T-helper 2 cell (primary cell): ENCODE measurements around the gene AKAP9.
"Not testable (repeated sequence)": the region's sequence is repeated elsewhere in the genome, so short reads cannot be mapped to it uniquely, and the experiment has no call there.

Experiments
- DNase-seq, 5 experiments: peaks; one replicate each; pipeline versions ENCODE4 v3.0.0 to v3.0.0-alpha.2; 2012 to 2022

Gene AKAP9

DNA sequence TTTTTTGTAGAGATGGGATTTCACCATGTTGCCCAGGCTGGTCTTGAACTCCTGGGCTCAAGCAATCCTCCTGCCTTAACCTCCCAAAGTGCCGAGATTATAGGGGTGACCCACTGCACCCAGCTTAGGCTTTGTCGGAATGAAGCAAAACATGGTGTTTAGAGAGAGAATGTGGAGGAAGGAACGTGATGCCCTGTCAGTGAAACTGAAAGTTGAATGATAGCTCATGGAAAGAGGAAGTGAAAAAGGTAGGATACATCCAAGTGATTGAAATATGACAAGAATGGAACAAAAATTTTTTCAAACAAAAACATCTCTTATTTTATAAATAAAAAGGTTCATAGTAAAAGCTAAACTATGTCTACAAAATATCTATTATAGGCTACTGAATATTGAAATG lies 5.9 kb downstream of the AKAP9 start:
- no peak for DNase-seq

DNA sequence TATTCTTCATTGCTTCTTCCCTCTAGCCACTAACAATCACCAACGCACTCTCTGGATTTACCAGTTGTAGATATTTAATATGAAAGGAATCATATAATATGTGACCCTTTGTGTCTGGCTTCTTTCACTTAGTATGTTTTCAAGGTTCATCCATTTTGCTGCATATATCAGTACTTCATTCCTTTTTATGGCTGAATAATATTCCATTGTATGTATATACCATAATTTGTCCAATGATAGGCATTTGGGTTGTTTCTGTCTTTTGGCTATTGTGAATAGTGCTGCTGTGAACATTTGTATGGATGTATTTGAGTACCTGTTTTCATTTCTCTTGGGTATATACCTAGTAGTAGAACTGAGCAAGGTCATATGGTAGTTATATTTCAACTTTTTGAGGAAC lies 7.3 kb downstream of the AKAP9 start:
- DNase-seq: no peak

DNA sequence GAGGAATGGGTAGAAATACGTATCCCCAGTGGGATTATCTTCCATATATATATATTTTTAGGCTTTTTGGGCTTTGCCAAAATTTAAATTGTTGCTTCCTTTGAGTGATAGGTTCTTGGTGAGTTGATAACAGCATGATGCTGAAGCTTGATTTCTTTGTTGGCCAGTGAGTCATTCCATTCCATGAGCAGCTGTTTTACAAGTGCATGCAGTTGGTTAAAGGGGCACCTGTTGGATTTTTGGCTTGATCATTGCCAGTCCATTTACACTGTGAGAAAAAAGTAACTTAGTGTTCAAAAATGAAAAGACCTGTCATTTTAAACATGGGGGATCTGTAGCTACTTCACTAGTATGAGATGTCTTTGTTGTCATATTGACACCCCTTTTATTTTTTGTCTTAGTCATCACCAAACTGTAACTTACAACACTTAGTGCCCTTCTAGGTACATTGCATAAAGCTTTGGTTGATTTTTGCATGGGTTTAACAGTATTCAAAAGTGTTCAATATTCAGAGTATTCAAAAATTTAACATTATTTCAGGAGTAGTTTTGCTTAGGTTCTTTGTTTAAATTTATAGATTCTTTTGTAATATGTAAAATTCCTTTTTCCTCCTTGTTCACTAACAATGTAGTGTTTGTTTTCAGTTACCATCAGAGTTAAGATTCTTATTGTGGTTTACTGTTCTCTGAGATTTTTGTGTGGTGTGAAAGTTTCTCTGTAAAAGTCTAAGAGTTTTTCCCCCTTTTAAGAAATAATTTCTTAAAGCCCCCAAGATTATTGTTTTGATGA lies 8.8 kb downstream of the AKAP9 start:
- peak in 1 of 5 experiments; percentile 69 for DNase-seq

DNA sequence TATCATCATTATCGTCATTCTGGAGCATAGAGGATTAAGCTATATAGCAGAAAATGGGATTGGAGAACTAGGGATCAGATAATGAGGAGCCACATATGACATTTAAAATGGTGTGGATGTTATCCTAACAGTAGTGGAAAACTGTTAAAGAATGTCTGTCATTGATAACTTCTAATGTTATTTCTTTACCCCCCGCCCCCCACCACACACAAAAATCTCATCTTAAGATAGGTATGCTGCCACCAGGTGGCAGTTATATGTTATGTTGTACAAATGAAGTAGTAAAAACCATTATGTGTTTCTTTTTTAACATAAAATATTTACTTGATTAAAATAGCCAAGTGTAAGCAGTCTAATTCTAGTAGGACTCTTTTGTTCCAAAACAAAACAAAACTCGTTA lies 13.0 kb downstream of the AKAP9 start:
- peak in 1 of 5 experiments; percentile 58 for DNase-seq

DNA sequence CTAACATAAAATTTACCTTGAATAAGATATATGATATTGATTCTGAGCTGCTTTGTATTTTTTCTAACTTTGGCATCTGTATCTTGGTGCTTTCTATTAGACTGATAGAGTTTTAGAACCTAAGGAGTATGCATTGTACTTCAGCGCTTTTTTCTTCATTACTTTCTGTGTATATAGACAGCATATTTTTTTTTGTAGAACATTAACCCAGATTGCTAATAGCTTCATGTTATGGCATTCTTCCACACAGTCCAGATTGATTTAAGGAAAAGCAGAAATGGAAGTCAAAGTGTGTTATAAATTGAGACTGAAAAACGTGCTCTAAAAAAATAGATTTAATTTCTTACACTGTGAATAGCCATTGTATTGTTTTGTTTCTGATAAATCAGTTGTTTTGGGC lies 15.8 kb downstream of the AKAP9 start:
- DNase-seq: not testable (repeated sequence)

DNA sequence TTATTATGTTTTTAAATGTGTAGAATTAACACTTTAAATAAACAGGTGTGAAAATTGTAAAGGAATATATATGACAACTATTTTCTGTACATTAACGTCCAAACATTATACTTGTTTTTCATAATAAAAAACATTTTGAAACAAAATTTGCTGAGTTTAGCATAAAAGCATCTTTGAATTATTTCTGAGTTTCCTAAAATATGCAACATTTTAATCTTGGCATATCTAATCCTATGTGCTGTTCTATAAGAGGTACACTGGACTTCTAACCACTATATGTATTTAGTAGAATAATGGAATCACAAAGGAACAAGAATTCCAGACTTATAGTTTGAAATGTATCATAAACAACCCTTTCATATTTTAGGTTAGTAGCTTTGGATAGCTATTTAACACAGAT lies 16.6 kb downstream of the AKAP9 start:
- no peak for DNase-seq

DNA sequence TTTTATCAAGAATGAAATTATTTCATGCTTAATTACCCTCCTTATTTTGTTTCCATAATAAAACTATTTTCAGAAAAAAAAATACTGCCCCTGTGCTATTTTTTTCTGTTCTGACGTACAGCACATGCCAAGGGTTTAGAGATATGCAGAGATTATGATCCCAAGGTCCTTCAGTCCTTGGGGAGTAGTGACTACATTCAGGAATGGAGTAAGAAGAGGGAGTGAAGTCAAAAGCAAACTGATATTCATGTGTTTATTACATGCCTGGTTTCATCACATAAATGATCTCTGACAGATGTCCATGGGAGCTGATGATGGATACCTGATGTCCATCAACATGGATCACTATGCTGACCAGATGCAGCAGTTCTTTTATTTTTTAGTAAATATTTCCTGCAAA lies 17.2 kb downstream of the AKAP9 start:
- no peak for DNase-seq

DNA sequence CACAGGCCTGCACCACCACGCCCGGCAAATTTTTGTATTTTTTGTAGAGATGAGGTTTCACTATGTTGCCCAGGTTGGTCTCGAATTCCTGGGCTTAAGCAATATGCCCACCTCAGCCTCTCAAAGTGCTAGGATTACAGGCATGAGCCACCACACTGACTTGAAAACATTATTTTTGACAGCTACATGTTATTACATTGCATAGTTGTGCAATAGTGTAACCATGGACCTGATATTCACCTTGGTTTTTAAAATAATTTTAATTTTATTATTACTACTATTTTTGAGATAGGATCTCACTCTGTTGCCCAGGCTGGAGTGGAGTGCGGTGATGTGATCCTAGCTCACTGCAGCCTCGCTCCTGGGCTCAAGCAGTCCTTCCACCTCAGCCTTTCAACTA lies 18.4 kb downstream of the AKAP9 start:
- no peak for DNase-seq

DNA sequence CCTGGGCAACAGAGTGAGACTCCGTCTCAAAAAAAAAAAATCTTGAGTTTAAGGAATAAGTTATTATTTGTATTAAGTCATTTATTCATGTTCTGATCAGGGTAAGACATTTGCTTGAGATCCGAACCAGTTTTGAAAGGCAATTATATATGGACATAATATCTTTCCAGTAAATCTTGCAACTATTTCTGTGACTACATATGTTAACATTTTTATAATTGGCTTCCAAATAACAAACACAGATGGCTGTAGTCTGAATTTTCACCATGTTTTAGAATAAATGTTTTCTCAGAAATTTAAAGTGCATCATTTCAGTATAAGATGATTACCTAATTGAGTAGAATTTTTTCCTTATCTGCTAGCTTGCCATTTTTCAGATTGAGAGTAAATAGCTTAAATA lies 21.2 kb downstream of the AKAP9 start:
- DNase-seq: no peak

DNA sequence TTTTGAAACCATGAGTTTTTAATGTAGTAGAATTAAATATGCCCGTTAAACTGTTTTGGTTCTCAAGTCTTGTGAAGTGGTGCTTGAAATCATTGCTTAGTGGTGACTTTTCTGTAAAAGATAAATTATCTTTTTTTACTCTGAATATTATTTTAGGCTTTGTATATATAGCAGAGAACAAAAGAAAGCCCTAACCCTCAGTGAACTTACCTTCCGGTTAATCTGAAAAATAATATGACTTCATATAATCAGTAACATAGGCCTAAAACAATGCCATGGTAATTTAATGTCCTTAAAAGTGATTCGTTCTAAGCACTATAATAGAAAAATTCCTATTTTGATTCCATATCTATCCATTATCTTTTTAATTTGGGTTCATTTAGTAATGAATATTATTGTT lies 21.8 kb downstream of the AKAP9 start:
- no peak for DNase-seq

DNA sequence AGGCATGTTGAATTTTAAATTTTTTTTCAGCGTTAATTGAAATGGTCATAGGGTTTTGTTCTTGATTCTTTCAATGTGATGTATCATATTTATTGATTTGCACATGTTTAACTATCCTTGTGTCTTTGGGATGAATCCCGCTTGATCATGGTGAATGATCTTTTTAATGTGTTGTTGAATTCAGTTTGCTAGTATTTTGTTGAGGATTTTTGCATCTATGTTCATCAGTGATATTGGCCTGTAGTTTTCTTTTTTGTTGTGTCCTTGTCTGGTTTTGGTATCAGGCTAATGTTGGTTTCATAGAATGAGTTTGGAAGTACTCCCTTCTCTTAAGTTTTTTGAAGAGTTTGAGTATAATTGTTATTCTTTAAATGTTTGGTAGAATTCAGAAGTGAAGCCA lies 26.9 kb downstream of the AKAP9 start:
- not testable (repeated sequence) for DNase-seq

DNA sequence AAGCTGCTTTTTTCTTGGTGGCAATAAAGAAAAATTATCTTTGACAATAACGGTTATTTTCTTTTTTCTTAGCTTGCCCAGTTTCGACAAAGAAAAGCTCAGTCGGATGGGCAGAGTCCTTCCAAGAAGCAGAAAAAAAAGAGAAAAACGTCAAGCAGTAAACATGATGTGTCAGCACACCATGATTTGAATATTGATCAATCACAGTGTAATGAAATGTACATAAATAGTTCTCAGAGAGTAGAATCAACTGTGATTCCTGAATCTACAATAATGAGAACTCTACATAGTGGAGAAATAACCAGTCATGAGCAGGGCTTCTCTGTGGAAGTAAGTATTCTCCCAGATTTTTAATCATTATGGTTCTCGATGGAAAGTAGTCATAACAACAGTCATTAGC lies 33.0 kb downstream of the AKAP9 start:
- no peak for DNase-seq

DNA sequence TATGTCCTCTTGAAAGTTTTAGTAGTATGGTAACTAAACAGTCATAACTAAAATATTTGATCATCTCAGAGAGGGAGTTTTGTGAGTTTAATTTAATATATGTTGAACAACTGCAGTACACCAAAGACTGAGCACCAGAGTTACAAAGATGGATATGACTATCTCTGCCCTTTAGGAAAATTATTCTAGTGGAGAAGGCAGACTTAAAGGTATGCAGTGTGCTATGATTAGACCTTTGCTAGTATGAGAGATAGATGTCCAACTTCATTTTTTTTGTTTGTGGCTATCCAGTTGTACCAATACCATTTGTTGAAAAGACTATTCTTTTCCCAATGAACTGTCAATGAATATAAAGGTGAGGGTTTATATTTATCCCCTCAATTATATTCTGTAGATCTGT lies 33.4 kb downstream of the AKAP9 start:
- DNase-seq: no peak

DNA sequence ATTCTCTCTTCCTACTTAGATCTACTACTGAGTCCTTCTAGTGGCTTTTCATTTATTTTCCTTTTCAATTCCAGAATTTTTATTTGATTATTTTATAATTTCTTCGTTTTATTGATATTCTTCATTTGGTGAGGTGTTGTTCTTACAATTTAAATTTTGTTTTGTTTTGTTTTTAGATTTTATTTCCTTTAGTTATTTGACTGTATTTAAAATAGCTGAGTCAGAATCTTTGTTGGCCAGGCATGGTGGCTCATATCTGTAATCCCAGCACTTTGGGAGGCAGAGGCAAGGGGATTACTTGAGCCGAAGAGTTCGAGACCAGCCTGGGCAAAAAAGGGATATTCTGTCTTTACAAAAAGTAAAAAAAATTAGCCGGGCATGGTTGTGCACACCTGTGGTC lies 36.1 kb downstream of the AKAP9 start:
- DNase-seq: no peak

DNA sequence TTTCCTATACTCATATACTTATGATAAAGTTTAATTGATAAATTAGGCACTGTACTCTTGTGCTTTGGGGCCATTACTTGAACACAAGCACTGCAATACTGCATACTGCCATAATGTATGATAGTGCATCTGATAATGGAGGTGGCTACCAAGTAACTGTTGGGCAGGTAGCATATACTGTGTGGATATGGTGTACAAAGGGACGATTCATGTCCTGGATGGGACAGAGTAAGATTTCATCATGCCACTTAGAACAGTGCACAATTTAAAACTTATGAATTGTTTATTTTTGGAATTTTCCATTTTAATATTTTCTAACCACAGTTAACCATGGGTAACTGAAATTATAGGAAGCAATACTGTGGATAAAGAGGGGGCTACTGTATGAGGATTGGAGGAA lies 38.9 kb downstream of the AKAP9 start:
- DNase-seq: no peak

DNA sequence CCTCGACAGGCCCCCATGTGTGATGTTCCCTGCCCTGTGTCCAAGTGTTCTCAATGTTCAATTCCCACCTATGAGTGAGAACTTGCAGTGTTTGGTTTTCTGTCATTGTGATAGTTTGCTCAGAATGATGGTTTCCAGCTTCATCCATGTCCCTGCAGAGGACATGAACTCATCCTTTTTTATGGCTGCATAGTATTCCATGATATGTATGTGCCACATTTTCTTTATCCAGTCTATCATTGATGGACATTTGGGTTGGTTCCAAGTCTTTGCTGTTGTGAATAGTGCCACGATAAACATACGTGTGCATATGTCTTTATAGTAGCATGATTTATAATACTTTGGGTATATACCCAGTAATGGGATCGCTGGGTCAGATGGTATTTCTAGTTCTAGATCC lies 41.7 kb downstream of the AKAP9 start:
- not testable (repeated sequence) for DNase-seq

DNA sequence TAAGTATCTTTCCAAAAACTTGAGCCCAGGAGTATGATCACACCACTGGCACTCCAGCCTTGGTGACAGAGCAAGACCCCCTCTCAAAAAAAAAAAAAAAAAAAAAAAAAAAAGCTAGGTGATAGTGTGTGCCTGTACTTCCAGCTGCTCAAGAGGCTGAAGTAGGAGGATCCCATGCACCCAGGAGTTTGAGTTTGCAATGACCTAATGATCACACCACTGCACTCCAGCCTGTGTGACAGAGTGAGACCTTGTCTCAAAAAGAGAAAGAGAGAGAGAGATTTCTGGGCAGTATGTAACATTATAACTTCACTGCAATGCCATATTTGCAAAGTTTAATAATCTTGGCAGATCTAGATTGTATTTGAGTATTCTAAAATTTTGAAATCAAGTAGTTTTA lies 47.6 kb downstream of the AKAP9 start:
- DNase-seq: no peak

DNA sequence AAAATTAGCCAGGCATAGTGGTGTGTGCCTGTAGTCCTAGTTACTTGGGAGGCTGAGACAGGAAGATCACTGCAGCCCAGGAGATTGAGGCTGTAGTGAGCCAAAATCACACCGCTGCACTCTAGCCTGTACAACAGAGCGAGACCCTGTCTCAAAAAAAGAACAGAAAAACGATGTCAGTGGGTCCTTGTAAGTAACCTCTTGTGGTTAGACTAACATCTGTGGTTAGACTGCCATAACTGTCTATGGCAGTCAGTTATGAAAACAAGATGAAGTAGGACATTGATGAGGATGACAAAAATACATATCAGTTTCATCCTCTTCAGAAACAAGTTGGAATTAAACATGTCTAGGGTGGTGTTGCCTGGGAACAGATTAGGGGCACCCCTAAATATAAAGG lies 53.3 kb downstream of the AKAP9 start:
- peak in 1 of 5 experiments; percentile 55 for DNase-seq

DNA sequence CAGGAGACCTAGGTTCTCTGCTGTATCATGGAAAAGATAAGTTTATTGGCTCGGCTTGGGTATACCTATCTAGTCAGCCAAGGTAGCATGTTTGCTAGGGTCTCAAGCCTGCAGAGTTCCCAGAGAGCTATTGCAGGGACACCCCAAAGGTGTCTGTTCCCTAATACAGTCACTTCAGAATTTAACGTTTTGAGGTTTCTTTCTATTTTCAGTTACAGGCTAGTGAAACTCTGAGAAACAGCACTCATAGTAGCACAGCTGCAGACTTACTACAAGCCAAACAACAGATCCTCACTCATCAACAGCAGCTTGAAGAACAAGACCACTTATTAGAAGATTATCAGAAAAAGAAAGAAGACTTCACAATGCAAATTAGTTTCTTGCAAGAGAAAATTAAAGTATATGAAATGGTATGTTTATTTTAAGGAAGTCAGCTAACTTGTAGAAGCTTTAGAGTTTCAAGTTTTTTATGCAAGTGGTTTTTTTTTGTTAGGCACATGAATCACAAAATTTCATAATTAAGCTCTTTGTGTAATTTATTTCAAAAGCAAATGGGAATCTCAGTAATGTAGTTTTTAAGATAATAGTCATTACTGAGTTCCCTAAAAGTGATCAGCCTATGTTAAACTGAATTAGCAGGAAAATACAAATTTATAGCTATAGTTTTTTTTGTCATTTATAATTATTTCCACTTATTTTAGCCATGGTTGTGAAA lies 54.9 kb downstream of the AKAP9 start:
- peak in 1 of 5 experiments; percentile 39 for DNase-seq

DNA sequence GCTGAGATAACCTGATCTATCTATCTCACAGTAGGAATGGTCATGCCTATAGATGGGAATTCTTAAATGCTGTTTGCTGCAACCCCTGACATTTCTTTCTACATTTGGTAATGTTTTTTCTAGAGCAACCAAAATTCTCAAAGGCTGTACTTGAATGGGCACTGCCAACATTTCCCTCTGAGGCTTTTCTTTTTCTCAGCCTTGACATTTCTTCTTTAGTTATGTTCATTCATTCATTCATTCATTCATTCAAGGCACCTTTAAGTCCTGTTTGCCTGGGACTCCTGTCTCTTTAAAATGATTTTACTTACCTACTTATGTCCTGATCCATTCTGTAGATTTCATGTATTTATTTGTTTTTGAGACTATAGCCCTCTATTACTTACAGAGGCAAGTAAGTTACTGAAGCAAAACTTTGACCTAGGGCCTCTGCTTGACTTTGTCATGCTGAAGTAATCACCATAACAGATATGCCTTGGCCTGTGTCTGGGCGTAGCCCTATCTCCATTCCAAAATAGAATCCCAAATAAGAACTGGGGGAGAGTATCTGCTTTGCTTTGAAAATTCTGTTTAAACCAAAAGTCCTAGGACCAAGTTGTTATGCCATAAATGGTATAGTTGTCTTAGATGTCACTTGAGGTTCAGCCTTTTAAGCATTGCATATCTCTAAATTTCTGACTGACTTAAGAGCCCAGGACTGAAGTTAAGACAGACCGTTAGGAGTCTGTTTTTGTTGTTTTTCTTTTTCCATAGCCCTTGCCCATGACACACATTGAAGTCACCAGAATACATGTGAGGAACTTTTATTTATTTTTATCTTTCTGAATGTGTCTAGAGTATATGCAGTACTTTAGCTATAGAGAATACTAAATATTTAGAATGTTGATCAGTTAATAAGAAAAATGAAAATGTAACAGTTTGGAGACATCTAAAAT lies 59.2 kb downstream of the AKAP9 start:
- no peak for DNase-seq

DNA sequence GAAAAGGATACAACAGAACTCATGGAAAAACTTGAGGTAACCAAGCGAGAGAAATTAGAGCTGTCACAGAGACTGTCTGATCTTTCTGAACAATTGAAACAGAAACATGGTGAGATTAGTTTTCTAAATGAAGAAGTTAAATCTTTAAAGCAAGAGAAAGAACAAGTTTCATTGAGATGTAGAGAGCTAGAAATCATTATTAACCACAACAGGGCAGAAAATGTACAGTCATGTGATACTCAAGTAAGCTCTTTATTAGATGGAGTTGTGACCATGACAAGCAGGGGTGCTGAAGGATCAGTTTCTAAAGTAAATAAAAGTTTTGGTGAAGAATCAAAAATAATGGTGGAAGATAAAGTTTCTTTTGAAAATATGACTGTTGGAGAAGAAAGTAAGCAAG lies 62.1 kb downstream of the AKAP9 start:
- DNase-seq: no peak

DNA sequence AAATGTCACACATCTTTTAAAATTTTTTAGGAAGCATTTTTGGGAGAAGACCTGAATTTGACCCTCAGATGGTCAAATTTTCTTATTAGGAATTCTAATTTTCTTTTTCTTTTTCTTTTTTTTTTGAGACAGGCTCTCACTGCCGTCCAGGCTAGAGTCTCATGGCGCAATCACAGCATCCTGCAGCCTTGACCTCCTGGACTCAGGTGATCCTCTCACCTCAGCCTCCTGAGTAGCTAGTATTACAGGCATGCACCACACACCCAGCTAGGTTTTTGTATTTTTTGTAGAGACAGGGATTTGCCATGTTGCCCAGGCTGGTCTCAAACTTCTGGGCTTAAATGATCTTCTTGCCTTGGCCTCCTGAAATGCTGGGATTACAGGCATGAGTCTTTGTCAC lies 65.4 kb downstream of the AKAP9 start:
- DNase-seq: no peak

DNA sequence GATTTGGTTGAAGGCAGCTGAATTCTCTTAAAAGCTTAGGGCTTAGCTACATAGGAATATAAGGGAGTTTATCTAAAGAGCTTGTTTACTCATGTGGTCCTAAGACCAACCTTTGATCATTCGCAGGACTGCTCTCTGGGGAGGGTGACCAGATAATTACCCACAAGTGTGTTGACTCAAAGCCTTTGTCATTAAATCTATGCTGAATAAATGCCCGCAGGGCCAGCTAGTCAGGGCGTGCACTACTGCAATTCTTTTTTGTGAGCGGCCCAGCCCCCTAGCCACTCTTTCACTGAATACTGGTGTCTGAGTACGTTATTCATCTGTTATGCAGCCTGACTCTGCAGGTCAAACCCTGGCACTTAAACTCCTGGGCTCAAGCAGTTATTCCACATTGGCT lies 69.6 kb downstream of the AKAP9 start:
- no peak for DNase-seq
